Activated B cell treated with CpG ODN at 0.5 μM for 24 hours (primary cell): ENCODE data around the gene DOCK2. TPM values are rescaled to one million over a fixed set of nuclear protein-coding genes. Genes with fewer than 3 reads are reported as not detected.

Experiments
- ATAC-seq: fragments of 200-7000 bp; cut with Tn5 transposase; one replicate; pipeline ENCODE4 v1.10.0; 2021; ENCODE audit warnings: low read depth, mild to moderate bottlenecking, moderate library complexity
- CTCF ChIA-PET: fragments of 350-600 bp; sonication (Branson Sonifier 250); formaldehyde crosslinking; loops from one replicate; lab custom pipeline; 2021; ENCODE audit warnings: antibody characterized with exemption; lab: Charles Lee
- POLR2A ChIA-PET: fragments of 350-600 bp; sonication (Branson Sonifier 250); formaldehyde crosslinking; loops from one replicate; lab custom pipeline; 2021; ENCODE audit warnings: antibody characterized with exemption; lab: Charles Lee
- DNase-seq: peaks from one replicate; pipeline ENCODE4 v3.0.0; 2022
- H3K27ac Mint-ChIP-seq: one replicate; pipeline ENCODE4 v1.8.0; 2020; ENCODE audit warnings: mixed read lengths
- H3K27me3 Mint-ChIP-seq: one replicate; pipeline ENCODE4 v1.8.0; 2021; ENCODE audit warnings: mixed read lengths
- H3K36me3 Mint-ChIP-seq: one replicate; pipeline ENCODE4 v1.8.0; 2021; ENCODE audit warnings: low read depth, mixed read lengths
- H3K4me1 Mint-ChIP-seq: one replicate; pipeline ENCODE4 v1.8.0; 2021; ENCODE audit warnings: mixed read lengths
- H3K4me3 Mint-ChIP-seq: one replicate; pipeline ENCODE4 v1.8.0; 2020; ENCODE audit warnings: mild to moderate bottlenecking, mixed read lengths
- H3K9me3 Mint-ChIP-seq: one replicate; pipeline ENCODE4 v1.8.0; 2020; ENCODE audit warnings: mixed read lengths
- CTCF ChIP-seq: fragments of 200-600 bp; IDR thresholded peaks from one replicate; pipeline ENCODE4 v1.8.0; 2022; ENCODE audit warnings: antibody characterized with exemption, mild to moderate bottlenecking
- intact Hi-C: fragments of 100-400 bp; cut with micrococcal nuclease; formaldehyde crosslinking; loops from one replicate; pipeline ENCODE4 v1.15.1; 2024
- total RNA-seq: library from RNA; stranded (reverse); gene quantifications from 2 replicates; pipeline ENCODE4 v1.2.3, GENCODE V29; 2022

DOCK2 gene
- total RNA-seq, 1 donor from 2014 or later = 344 TPM

DNA sequence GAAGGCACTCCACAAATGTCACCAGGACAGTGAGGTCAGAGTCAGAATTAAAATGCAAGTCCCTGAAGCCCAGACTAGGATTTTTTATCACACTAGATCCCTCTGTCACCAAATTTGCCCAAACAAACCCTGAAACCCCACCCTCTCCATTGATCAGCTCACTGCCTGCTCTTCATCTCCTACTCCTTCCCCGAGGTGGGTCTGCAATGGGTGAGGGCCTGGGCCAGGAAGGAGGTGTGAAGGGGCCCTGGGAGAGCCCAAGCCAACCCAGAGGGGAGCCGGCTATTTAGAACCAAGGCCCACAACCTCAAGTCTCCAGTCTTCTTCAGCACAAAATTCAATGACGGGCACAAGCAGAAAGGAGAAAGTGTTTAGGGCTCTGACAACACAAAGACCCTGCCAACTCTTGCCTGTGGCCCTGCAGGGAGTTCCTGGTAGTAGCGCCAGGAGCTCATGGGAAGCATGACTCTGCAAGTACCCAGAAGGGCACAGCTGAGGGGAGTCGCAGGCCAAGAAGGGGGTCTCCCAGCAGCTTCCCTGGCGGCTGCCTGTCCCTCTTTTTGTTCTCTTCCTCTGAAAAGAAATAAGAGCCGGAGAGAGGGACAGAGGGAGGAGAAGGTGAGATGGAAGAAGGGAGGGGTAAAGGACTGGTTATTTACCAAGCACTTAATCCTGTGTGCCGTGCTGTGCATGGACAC, 474.2 kb downstream of the DOCK2 start:
- Mint-ChIP-seq H3K27me3 (peaks cover 9% of the 10 kb centered on the region), H3K9me3 (no peaks in the 10 kb centered on the region), H3K27ac (no peak overlapping the region), H3K36me3 (no peaks in the 10 kb centered on the region), H3K4me1 (no peaks in the 10 kb centered on the region), H3K4me3 (no peak overlapping the region)
- DNase-seq (no peak), ATAC-seq (no peak)
- TF ChIP-seq CTCF = no peak
- intact Hi-C loops = no loop called here
- CTCF ChIA-PET = no interaction called here
- POLR2A ChIA-PET = no interaction called here

DNA sequence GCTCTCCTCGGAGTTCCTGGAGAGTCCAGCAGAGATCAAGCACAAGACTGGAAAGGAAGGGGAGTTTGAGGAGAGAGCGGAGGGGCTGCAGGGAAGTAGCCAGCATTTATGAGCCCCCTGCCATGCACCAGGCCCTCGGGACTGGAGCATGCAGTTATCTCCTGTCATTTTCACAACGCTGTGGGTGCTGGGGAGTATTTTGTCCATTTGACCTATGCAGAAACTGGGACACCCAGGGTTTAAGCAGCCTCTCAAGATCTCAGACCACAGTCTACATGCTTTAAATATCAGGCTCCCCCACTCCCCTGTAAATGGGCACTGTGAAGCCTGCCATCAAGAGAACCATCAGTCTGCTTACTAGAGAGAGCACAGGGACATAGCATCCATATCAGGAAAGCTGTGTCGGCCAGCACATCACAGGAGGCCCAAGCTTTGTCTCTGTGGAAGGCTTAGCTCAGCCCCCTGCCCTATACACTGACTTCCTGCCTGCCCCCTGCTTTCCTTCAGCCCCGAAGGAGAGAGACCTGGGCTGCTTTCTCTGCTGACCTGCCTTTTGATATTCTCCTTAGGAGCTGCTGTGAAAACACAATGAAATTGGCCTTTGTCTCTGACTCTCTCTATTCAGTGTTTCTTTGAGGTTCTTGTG, 475.9 kb downstream of the DOCK2 start:
- DNase-seq (no peak), ATAC-seq (no peak)
- Mint-ChIP-seq H3K4me1 (no peaks in the 10 kb centered on the region), H3K4me3 (no peak overlapping the region), H3K27me3 (peaks cover under 1% of the 10 kb centered on the region), H3K9me3 (no peaks in the 10 kb centered on the region), H3K27ac (no peak overlapping the region), H3K36me3 (no peaks in the 10 kb centered on the region)
- ChIA-PET POLR2A (no interaction called here), CTCF (no interaction called here)
- intact Hi-C loops = no loop called here
- no peak for TF ChIP-seq CTCF

- POLR2A ChIA-PET = no interaction called here
- no peaks in the 10 kb centered on the region for H3K27me3 Mint-ChIP-seq
- ATAC-seq (no peak), DNase-seq (no peak)
- TF ChIP-seq CTCF = no peak
- no peak overlapping the region for H3K4me3 Mint-ChIP-seq
- no peaks in the 10 kb centered on the region for H3K4me1 Mint-ChIP-seq
- H3K9me3 Mint-ChIP-seq = no peaks in the 10 kb centered on the region
- CTCF ChIA-PET = no interaction called here
- no peaks in the 10 kb centered on the region for H3K36me3 Mint-ChIP-seq
- intact Hi-C loops = no loop called here
- no peak overlapping the region for H3K27ac Mint-ChIP-seq
Measured at GRCh38 chr5:170113522-170113900, 476.4 kb downstream of the DOCK2 start.

GRCh38 chr5:170114271-170114670, 477.2 kb downstream of the DOCK2 start:
- no peaks in the 10 kb centered on the region for H3K27me3 Mint-ChIP-seq
- no peak overlapping the region for H3K4me3 Mint-ChIP-seq
- DNase-seq = no peak
- no peak for TF ChIP-seq CTCF
- CTCF ChIA-PET = no interaction called here
- no peak overlapping the region for H3K27ac Mint-ChIP-seq
- POLR2A ChIA-PET = no interaction called here
- no peaks in the 10 kb centered on the region for H3K9me3 Mint-ChIP-seq
- no peak for ATAC-seq
- H3K4me1 Mint-ChIP-seq = no peaks in the 10 kb centered on the region
- H3K36me3 Mint-ChIP-seq = no peaks in the 10 kb centered on the region
- intact Hi-C loops = no loop called here

- Mint-ChIP-seq H3K27ac (no peak overlapping the region), H3K9me3 (no peaks in the 10 kb centered on the region)
Measured at GRCh38 chr5:170115925-170116324, 478.9 kb downstream of the DOCK2 start.

More at GRCh38 chr5:170115925-170116324, 478.9 kb downstream of the DOCK2 start:
- no peaks in the 10 kb centered on the region for H3K36me3 Mint-ChIP-seq
- no peak for DNase-seq
- no peaks in the 10 kb centered on the region for H3K4me1 Mint-ChIP-seq
- TF ChIP-seq CTCF = no peak
- POLR2A ChIA-PET = no interaction called here
- no peak overlapping the region for H3K4me3 Mint-ChIP-seq
- no peak for ATAC-seq
- H3K27me3 Mint-ChIP-seq = peaks cover under 1% of the 10 kb centered on the region
- intact Hi-C loops = no loop called here
- CTCF ChIA-PET = no interaction called here
